Naive B cell (primary cell): ENCODE data around the gene PRPF38A. TPM values are rescaled to one million over a fixed set of nuclear protein-coding genes. Genes with fewer than 3 reads are reported as not detected.

ENCODE experiments used
- ATAC-seq, 2 donors: fragments of 150-1000 bp; cut with Tn5 transposase; 2 replicates each; pipeline ENCODE4 v1.10.0; 2021; ENCODE audit warnings: low read depth in 2 of 2, mild to moderate bottlenecking in 2 of 2, moderate library complexity in 2 of 2
- DNase-seq: peaks from one replicate; pipeline ENCODE4 v3.0.0; 2022
- H3K27ac Mint-ChIP-seq, 6 donors: one replicate each; pipeline ENCODE4 v1.8.0; 2020 to 2022; ENCODE audit warnings: mild to moderate bottlenecking in 6 of 6, mixed read lengths in 6 of 6, moderate library complexity in 5 of 6, inconsistent platforms in 2 of 6
- H3K27me3 Mint-ChIP-seq, 3 donors: one replicate each; pipeline ENCODE4 v1.8.0; 2021 to 2022; ENCODE audit warnings: mixed read lengths in 3 of 3, mild to moderate bottlenecking in 1 of 3
- H3K36me3 Mint-ChIP-seq, 2 donors: one replicate each; pipeline ENCODE4 v1.8.0; 2020 to 2022; ENCODE audit warnings: mixed read lengths in 2 of 2, inconsistent platforms in 1 of 2, mild to moderate bottlenecking in 1 of 2
- H3K4me1 Mint-ChIP-seq, 3 donors: one replicate each; pipeline ENCODE4 v1.8.0; 2020 to 2022; ENCODE audit warnings: mixed read lengths in 3 of 3, inconsistent platforms in 1 of 3, mild to moderate bottlenecking in 1 of 3, moderate library complexity in 1 of 3
- H3K4me3 Mint-ChIP-seq, 8 donors: one replicate each; pipeline ENCODE4 v1.8.0; 2020 to 2022; ENCODE audit warnings: mild to moderate bottlenecking in 8 of 8, mixed read lengths in 8 of 8, moderate library complexity in 8 of 8, inconsistent platforms in 2 of 8
- H3K9me3 Mint-ChIP-seq, 7 donors: one replicate each; pipeline ENCODE4 v1.8.0; 2020 to 2022; ENCODE audit warnings: mixed read lengths in 7 of 7, mild to moderate bottlenecking in 5 of 7, inconsistent platforms in 2 of 7, moderate library complexity in 1 of 7
- polyA plus RNA-seq, 6 donors: library from polyadenylated mRNA; unstranded; fragments of 300-500 nt; fragmentation: Illumina TruSeq; gene quantifications; one replicate each; pipeline ENCODE4 v1.2.3, GENCODE V29; 2021; ENCODE audit warnings: low read depth in 6 of 6

PRPF38A gene
- polyA plus RNA-seq, 6 donors from 2014 or later: 22.3 to 39.5 (median 31.2) TPM

- peaks cover 0 to 5% of the 10 kb centered on the region in 2 donors for H3K36me3 Mint-ChIP-seq
- H3K27ac Mint-ChIP-seq: peak overlapping the region in 3 of 6 donors; percentile 2 to 63 (median 20)
- no peak overlapping the region for H3K4me3 Mint-ChIP-seq
- H3K4me1 Mint-ChIP-seq: peaks cover 0 to 4% (median 0%) of the 10 kb centered on the region in 3 donors
- DNase-seq (no peak), ATAC-seq (no peak)
- no peaks in the 10 kb centered on the region for H3K9me3 Mint-ChIP-seq
- H3K27me3 Mint-ChIP-seq: no peaks in the 10 kb centered on the region
These were observed 50.4 kb downstream of the PRPF38A start for GRCh38 chr1:52454779-52455178.

DNA sequence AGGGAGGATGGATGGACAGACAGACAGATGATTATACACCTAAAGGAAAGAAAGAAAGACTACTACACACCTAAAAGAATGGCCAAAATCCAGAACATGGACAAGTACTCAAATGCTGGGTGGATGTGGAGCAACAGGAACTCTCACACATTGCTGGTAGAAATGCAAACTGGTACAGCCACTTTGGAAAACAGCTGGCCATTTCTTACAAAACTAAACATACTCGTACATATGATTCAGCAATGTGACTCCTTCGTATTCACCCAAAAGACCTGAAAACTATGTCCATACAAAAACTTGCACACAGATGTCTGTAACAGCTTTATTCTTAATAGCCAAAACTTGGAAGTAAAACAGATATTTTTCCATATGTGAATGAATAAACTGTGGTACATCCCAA lies 51.3 kb downstream of the PRPF38A start:
- Mint-ChIP-seq H3K4me1 (peaks cover 0 to 4% (median 0%) of the 10 kb centered on the region in 3 donors), H3K36me3 (peaks cover 0 to 4% of the 10 kb centered on the region in 2 donors)
- no peak for DNase-seq

DNA sequence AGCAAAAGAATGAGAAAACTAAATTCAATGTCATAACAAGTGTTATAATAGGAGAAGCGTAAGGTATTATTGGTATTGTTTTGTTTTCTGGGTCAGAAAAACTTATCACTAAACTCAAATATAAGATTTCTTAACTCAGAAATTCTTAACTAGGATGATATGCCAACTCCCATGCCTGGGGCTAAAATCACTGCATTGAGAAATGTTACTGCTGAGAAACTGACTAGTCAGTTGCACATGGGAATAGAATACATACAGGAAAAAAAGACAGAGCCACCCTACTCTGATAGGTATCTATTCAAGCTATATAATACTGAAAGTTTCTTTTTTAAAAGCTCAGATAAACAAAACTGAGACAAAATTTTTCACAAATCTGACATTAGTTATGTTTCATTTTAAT lies 56.3 kb downstream of the PRPF38A start:
- DNase-seq: no peak
- Mint-ChIP-seq H3K9me3 (no peaks in the 10 kb centered on the region), H3K27me3 (no peaks in the 10 kb centered on the region), H3K27ac (peak overlapping the region in 2 of 6 donors; percentile 20 to 29), H3K4me1 (peaks cover 0 to under 1% (median 0%) of the 10 kb centered on the region in 3 donors), H3K4me3 (no peak overlapping the region), H3K36me3 (peaks cover 0 to 5% of the 10 kb centered on the region in 2 donors)
- ATAC-seq: no peak

More for the DNA sequence above, 51.3 kb downstream of the PRPF38A start:
- Mint-ChIP-seq H3K27ac (no peak overlapping the region), H3K27me3 (no peaks in the 10 kb centered on the region), H3K9me3 (no peaks in the 10 kb centered on the region), H3K4me3 (no peak overlapping the region)
- no peak for ATAC-seq

GRCh38 chr1:52461821-52462220 lies 57.4 kb downstream of the PRPF38A start:
- Mint-ChIP-seq H3K9me3 (no peaks in the 10 kb centered on the region), H3K27me3 (no peaks in the 10 kb centered on the region), H3K36me3 (peaks cover 0 to 5% of the 10 kb centered on the region in 2 donors), H3K4me3 (no peak overlapping the region), H3K4me1 (peaks cover 0 to 3% (median 0%) of the 10 kb centered on the region in 3 donors), H3K27ac (peak overlapping the region in 1 of 6 donors; percentile 43)
- ATAC-seq (no peak), DNase-seq (no peak)

DNA sequence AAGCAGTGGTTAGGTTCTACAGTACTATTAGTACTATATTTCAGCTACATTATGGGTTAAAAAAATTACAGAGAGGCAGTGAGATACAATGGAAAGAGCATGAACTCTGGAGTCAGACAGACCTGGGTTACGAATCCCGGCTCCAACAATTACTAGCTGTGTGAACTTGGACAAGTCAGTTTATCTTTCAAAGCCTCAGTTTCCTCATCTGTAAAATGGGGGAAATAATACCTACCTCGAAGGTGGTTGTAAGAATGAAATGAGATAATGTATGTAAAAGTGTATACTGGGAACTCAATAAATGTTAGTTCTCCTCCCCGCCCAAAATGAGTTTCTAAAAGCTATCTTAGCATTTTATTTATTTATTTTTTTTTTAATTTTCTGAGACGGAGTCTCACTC lies 59.5 kb downstream of the PRPF38A start:
- peaks cover 0 to 8% (median 4%) of the 10 kb centered on the region in 3 donors for H3K4me1 Mint-ChIP-seq
- H3K27ac Mint-ChIP-seq: peak overlapping the region in 1 of 6 donors; percentile 15
- DNase-seq (no peak), ATAC-seq (no peak)
- no peaks in the 10 kb centered on the region for H3K9me3 Mint-ChIP-seq
- no peak overlapping the region for H3K4me3 Mint-ChIP-seq
- no peaks in the 10 kb centered on the region for H3K27me3 Mint-ChIP-seq
- peaks cover 0 to 12% of the 10 kb centered on the region in 2 donors for H3K36me3 Mint-ChIP-seq

DNA sequence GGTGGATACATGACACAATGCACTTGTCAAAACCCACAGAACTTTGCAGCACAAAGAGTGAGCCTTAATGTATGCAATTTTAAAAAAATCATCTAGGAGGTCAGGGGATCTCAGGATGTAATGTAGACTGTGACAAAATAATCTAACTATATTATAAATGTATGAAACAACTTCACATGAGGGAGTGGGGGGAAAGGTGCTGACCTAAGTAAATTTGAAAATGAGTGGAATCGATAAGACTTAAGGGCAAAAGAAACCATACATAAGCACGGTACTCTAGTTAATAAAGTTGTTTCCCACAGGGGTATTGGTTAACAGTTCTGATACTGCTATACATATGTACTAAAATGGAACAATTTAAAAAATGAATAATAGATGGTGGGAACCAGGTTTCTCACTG lies 64.7 kb downstream of the PRPF38A start:
- Mint-ChIP-seq H3K27ac (peak overlapping the region in 1 of 6 donors; percentile 27), H3K36me3 (peaks cover 7 to 15% of the 10 kb centered on the region in 2 donors), H3K27me3 (no peaks in the 10 kb centered on the region), H3K4me3 (no peak overlapping the region), H3K4me1 (peaks cover 2 to 11% (median 4%) of the 10 kb centered on the region in 3 donors), H3K9me3 (no peaks in the 10 kb centered on the region)
- ATAC-seq (no peak), DNase-seq (no peak)

Other genes starting within 250 kb of the PRPF38A start
- 1 to 10 TPM; 3.8 to 9.8 (median 4.5) TPM for gene CC2D1B, start 38.4 kb upstream of the PRPF38A start, polyA plus RNA-seq
- gene ORC1, start 179 bp upstream of the PRPF38A start, polyA plus RNA-seq: not detected
- 10 to 100 TPM; 35.7 to 47.9 (median 38.8) TPM for gene TUT4, start 148.5 kb downstream of the PRPF38A start, polyA plus RNA-seq
- 10 to 100 TPM; 22.2 to 49.8 (median 34.8) TPM for gene GPX7, start 197.8 kb downstream of the PRPF38A start, polyA plus RNA-seq
- 10 to 100 TPM in 5 of 6 donors, 1 to 10 TPM in 1; 7.4 to 19.6 (median 15.7) TPM for gene SHISAL2A, start 228.6 kb downstream of the PRPF38A start, polyA plus RNA-seq